Measurements from ENCODE around the gene OR2B2. TPM values are rescaled to one million over a fixed set of nuclear protein-coding genes. Genes with fewer than 3 reads are reported as not detected.

Gene OR2B2
- total RNA-seq, 6 donors from 2014 or later = not detected

GRCh38 chr6:27893059-27893835 is 18.9 kb downstream of the OR2B2 start:
- Histone ChIP-seq H3K4me3 (peak overlapping the region; percentile 39 to 68 (median 61)), H3K27ac (peak overlapping the region; percentile 76 to 91 (median 83)), H3K27me3 (peaks cover 0 to 3% (median 0%) of the 10 kb centered on the region in 4 donors), H3K36me3 (no peaks in the 10 kb centered on the region), H3K9me3 (no peaks in the 10 kb centered on the region), H3K4me1 (peaks cover 11 to 53% (median 18%) of the 10 kb centered on the region in 4 donors)
- DNase-seq (peak; percentile 84 to 87), ATAC-seq (ENCODE audit: low FRiP score in 2 of 2) (peak; percentile 69 to 87)
- WGBS, 2 donors = 1% methylated on average over 19 to 34 of the region's 41 CpGs
- TF ChIP-seq POLR2AphosphoS5 (IDR thresholded peaks at IDR 0.05) (peak; percentile 96 to 97), CTCF (IDR thresholded peaks at IDR 0.05) (peak in 1 of 6 experiments; percentile 7), POLR2A (IDR thresholded peaks at IDR 0.05) (peak in 3 of 4 donors; percentile 75 to 96 (median 84)), EP300 (IDR thresholded peaks at IDR 0.05) (peak in 1 of 4 donors; percentile 26)

GRCh38 chr6:27892649-27893058 is 19.5 kb downstream of the OR2B2 start:
- TF ChIP-seq CTCF (IDR thresholded peaks at IDR 0.05) (no peak), POLR2A (IDR thresholded peaks at IDR 0.05) (no peak), POLR2AphosphoS5 (IDR thresholded peaks at IDR 0.05) (no peak), EP300 (IDR thresholded peaks at IDR 0.05) (no peak)
- no peaks in the 10 kb centered on the region for H3K36me3 ChIP-seq
- H3K4me1 ChIP-seq = peaks cover 11 to 53% (median 18%) of the 10 kb centered on the region in 4 donors
- peak overlapping the region; percentile 76 to 91 (median 83) for H3K27ac ChIP-seq
- H3K9me3 ChIP-seq = no peaks in the 10 kb centered on the region
- DNase-seq = peak in 1 of 2 donors; percentile 92
- H3K27me3 ChIP-seq = peaks cover 0 to 3% (median 0%) of the 10 kb centered on the region in 4 donors
- no peak for ATAC-seq (ENCODE audit: low FRiP score in 2 of 2)
- 4 to 14% methylated on average over 2 to 17 of the region's 26 CpGs for WGBS, 2 donors
- peak overlapping the region; percentile 39 to 68 (median 61) for H3K4me3 ChIP-seq

GRCh38 chr6:27891320-27891875 is 20.8 kb downstream of the OR2B2 start:
- H3K9me3 ChIP-seq = no peaks in the 10 kb centered on the region
- ATAC-seq (ENCODE audit: low FRiP score in 2 of 2) = no peak
- no peaks in the 10 kb centered on the region for H3K36me3 ChIP-seq
- H3K27me3 ChIP-seq = peaks cover 0 to 3% (median 0%) of the 10 kb centered on the region in 4 donors
- 35 to 47% methylated on average over 7 of the region's 7 CpGs for WGBS, 2 donors
- no peak for DNase-seq
- H3K4me3 ChIP-seq = peak overlapping the region in 1 of 4 donors; percentile 37
- H3K4me1 ChIP-seq = peaks cover 11 to 53% (median 18%) of the 10 kb centered on the region in 4 donors
- TF ChIP-seq CTCF (IDR thresholded peaks at IDR 0.05) (no peak), EP300 (IDR thresholded peaks at IDR 0.05) (no peak), POLR2AphosphoS5 (IDR thresholded peaks at IDR 0.05) (no peak), POLR2A (IDR thresholded peaks at IDR 0.05) (no peak)
- no peak overlapping the region for H3K27ac ChIP-seq

- DNase-seq (peak; percentile 68 to 87), ATAC-seq (ENCODE audit: low FRiP score in 2 of 2) (peak in 1 of 2 donors; percentile 39)
- WGBS, 2 donors = 4 to 6% methylated on average over 41 to 50 of the region's 50 CpGs
- no peak for TF ChIP-seq CTCF (IDR thresholded peaks at IDR 0.05)
- TF ChIP-seq POLR2A (IDR thresholded peaks at IDR 0.05) = peak in 2 of 4 donors; percentile 29 to 83
- peak; percentile 61 to 70 for TF ChIP-seq POLR2AphosphoS5 (IDR thresholded peaks at IDR 0.05)
- no peak for TF ChIP-seq EP300 (IDR thresholded peaks at IDR 0.05)
- H3K4me1 ChIP-seq = peaks cover 11 to 48% (median 18%) of the 10 kb centered on the region in 4 donors
- no peaks in the 10 kb centered on the region for H3K9me3 ChIP-seq
- H3K4me3 ChIP-seq = peak overlapping the region in 3 of 4 donors; percentile 29 to 38 (median 37)
- H3K27me3 ChIP-seq = peaks cover 0 to 3% (median 0%) of the 10 kb centered on the region in 4 donors
- H3K27ac ChIP-seq = peak overlapping the region in 3 of 4 donors; percentile 13 to 70 (median 55)
- H3K36me3 ChIP-seq = no peaks in the 10 kb centered on the region
Measured at GRCh38 chr6:27890445-27891319, 21.5 kb downstream of the OR2B2 start.

Data from upper lobe of left lung (tissue), 6 donors.